ENCODE measurements around the gene OR2V1.
"Not testable (repeated sequence)": the region's sequence is repeated elsewhere in the genome, so short reads cannot be mapped to it uniquely, and the experiment has no call there.

Gene OR2V1

GRCh38 chr5:181101930-181102674 lies 28.9 kb downstream of the OR2V1 start:
- not testable (repeated sequence) for DNase-seq

DNA sequence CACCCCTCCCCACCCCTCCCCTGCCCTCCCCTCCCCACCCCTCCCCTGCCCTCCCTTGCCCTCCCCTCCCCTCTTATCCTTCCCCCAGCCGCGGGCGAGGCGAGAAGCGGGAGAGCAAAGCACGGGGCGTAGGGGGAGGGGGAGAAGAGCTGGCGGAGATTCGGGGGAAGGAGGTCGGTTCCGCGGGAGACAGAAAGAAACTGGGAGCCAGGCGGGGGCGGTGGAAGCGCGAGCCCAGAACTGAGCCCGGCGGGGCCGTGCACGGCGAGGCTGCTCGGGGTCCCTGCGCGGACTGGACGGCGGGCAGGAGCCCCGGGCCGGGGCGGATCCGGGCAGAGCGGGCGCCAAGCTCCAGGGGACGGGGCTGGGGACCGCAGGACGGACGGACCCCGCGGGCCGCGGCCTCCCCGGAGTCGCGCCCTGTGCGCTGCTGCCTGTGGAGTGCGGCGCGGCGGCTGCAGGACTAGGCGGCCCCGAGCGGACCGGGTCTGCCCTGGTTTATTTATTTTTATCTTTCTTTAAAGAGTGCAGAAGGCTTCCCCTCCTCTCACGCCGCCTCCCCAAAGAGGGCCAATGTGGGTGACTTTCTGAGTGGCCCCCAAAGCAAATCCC lies 29.8 kb downstream of the OR2V1 start:
- not testable (repeated sequence) for DNase-seq

DNA sequence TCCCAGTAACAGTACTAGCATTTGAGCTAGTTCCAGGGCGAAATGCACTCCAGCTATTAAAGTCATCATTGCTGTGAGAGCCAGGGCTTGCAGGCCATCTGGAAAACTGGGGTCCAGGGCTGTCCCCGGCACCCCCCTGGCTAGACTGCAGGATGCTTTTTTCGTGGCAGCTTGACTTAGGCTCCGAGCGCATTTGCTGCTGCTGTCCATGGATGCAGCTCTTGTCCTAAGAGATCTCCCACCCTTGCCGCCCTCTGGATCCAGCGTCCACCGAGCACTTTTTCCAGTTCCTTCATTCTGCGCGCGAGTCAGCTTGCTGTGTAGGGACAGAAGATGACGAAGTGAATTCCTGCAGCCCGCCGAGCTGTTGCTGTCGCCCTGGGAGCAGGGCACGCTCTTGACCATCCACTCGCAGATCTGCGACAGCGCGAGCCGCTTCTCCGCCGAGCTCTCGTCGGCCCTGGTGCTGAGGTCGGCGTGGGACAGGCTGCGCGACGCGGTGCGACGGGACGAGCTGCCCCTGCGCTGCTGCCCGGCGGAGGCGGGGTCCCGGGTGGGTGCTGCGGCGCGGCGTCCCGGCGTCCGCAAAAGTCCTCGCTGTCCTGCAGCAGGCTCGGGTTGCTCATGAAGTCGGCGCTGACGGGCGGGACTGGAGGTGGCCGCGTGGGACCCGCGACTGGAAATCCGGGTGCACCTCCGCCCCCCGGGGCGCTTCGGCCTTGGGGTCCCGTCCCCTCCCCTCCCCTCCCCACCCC lies 30.7 kb downstream of the OR2V1 start:
- no peak for DNase-seq

- DNase-seq = no peak
Observed at GRCh38 chr5:181099602-181100086, 31.3 kb downstream of the OR2V1 start.

- DNase-seq = no peak
Observed at GRCh38 chr5:181098762-181099601, 32.0 kb downstream of the OR2V1 start.

DNA sequence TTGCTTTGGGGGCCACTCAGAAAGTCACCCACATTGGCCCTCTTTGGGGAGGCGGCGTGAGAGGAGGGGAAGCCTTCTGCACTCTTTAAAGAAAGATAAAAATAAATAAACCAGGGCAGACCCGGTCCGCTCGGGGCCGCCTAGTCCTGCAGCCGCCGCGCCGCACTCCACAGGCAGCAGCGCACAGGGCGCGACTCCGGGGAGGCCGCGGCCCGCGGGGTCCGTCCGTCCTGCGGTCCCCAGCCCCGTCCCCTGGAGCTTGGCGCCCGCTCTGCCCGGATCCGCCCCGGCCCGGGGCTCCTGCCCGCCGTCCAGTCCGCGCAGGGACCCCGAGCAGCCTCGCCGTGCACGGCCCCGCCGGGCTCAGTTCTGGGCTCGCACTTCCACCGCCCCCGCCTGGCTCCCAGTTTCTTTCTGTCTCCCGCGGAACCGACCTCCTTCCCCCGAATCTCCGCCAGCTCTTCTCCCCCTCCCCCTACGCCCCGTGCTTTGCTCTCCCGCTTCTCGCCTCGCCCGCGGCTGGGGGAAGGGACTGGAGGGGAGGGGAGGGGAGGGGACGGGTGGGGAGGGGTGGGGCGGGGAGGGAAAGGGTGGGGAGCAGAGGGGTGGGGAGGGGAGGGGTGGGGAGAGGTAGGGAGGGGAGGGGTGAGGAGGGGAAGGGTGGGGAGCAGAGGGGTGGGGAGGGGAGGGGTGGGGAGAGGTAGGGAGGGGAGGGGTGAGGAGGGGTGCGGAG lies 33.0 kb downstream of the OR2V1 start:
- not testable (repeated sequence) for DNase-seq

DNA sequence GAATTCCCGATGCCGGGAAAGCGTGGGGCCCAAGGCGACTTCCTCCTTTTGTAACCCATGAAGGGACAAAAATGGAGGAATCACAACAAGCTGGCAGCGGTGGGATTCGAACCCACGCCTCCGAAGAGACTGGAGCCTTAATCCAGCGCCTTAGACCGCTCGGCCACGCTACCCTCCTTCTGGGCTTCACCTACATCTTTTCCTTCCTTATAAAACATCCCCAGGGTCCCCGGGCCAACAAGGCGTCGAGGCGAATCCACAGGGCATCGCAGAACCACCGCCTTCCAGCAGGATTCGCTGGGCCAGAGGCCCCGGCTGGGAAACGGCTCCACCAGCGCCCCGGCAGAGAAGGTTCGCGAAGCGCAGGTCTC lies 33.6 kb downstream of the OR2V1 start:
- DNase-seq = not testable (repeated sequence)

- DNase-seq = not testable (repeated sequence)
Observed at GRCh38 chr5:181096721-181097382, 34.1 kb downstream of the OR2V1 start.

- DNase-seq = not testable (repeated sequence)
Observed at GRCh38 chr5:181095162-181095561, 35.8 kb downstream of the OR2V1 start.

DNA sequence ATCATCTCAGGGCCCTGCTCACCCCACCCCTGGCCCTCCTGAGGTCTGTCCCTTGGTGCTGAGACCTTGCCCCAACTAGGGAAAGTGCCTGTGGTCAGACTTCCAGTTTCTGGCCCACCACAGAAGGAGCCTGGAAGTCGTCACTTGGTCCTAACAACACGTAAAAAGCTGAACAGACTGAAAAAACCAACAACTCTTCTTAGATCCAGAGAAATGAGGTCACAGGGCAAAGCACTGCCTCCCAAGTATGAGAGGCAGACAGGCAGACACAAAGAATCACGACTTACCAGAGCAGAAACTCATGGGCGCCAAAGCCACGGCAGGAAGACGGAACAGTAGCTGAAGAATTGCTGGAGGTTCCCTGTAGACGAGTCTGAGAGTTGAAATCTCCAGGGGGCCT lies 38.5 kb downstream of the OR2V1 start:
- no peak for DNase-seq

GRCh38 chr5:181088289-181088688 lies 42.7 kb downstream of the OR2V1 start:
- no peak for DNase-seq

DNA sequence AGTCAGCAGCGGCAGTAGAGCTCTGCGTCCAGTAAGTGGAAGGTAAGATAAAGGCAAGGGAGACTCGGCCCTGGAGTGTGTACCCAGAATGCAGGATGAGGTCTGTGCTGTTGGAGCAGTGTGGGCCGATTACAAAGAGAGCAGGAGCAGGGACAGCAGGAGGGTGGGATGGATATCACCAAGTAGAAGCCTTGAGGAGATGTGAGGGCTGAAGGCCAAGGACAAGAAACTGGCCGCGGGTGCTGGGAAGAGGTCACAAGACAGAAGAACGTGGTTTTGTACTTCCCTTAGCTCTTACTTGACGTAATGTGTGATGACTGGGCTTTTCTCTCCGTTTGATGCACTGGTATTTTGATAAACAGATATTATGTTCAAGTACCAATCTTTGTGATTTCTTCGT lies 43.7 kb downstream of the OR2V1 start:
- no peak for DNase-seq

DNA sequence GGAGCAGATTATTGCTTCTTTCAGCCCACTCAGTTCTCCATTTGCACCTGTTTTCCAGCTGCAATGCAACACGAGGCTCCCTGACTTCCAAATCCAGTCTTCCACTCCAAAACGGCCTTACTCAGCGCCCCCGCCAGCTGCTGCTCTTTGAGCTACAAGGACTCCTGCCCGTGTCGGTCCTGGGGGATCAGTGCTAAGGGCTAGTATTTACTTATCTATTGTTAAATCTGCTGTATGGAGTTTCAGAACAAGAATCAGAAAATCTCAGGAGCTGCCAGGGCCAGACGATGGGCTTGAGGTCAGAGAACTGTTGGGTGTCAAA lies 44.1 kb downstream of the OR2V1 start:
- DNase-seq = no peak

- DNase-seq = no peak
Observed at GRCh38 chr5:181086026-181086883, 44.7 kb downstream of the OR2V1 start.

GRCh38 chr5:181084621-181085195 lies 46.3 kb downstream of the OR2V1 start:
- no peak for DNase-seq

GRCh38 chr5:181081989-181082388 lies 49.0 kb downstream of the OR2V1 start:
- no peak for DNase-seq

GRCh38 chr5:181076920-181077319 lies 54.0 kb downstream of the OR2V1 start:
- no peak for DNase-seq
